Hindlimb muscle (tissue), 1 donor: ENCODE results near the gene TOM1L1. TPM values are rescaled to one million over a fixed set of nuclear protein-coding genes. Genes with fewer than 3 reads are reported as not detected.

Source experiments
- DNase-seq: peaks from one replicate; pipeline ENCODE4 v3.0.0-alpha.2; 2013
- polyA plus RNA-seq: library from polyadenylated mRNA; unstranded; fragments of 120-200 nt; gene quantifications from one replicate; pipeline ENCODE4 v1.2.1, GENCODE V29; 2013; ENCODE audit not compliant: insufficient read length

TOM1L1 gene
- polyA plus RNA-seq, 1 donor: 7.7 TPM

DNA sequence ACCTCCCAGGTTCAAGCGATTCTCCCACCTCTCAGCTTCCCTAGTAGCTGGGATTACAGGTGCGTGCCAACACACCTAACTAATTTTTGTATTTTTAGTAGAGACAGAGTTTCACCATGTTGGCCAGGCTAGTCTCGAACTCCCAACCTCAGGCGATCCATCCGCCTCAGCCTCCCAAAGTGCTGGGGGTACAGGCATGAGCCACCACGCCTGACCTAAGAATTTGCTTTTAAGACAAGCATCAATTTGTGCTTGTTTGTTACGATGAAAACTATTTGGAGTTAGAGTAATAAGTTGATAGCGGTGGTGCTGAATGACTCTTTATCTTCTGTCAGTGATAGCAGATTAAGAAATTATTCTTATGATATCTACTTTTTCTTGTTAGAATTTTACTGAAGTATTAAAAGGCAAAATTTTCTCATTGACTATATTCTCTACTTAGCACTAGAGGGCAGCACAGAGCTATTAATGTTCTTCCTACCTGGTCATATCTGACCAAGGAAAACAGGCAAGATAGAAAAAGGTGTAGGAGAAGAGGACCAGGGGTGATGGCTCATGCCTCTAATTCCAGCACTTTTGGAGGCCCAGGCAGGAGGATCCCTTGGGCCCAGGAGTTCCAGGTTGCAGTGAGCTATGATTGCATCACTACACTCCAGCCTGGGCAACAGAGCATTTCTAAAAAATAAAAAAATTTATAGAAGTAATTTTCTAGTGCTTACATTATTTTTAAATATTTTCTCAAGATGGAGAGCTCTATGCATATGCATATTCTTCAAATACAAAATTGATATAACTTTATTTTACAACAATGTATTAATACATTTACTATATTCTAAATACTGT, 92.4 kb downstream of the TOM1L1 start:
- DNase-seq: peak; percentile 56

GRCh38 chr17:54996441-54996840, 95.8 kb downstream of the TOM1L1 start:
- no peak for DNase-seq

DNA sequence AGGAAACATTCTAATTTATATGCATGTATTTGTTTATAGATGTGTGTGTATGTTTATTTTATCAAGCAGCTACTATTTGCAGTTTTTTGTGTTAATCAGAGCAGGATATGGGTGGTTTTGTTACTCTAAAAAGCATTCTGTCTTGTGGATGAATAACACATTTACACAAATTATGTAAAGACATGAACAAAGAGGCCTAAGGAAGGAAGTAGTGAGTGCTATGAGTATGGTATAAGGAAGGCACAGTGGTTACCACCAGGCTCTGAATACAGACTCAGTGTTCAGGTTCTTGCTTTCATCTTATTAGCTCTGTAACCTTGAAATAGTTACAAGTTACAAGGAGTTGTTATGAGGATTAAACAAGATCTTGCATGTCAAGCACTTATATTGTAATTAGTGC, 101.8 kb downstream of the TOM1L1 start:
- DNase-seq: no peak

DNA sequence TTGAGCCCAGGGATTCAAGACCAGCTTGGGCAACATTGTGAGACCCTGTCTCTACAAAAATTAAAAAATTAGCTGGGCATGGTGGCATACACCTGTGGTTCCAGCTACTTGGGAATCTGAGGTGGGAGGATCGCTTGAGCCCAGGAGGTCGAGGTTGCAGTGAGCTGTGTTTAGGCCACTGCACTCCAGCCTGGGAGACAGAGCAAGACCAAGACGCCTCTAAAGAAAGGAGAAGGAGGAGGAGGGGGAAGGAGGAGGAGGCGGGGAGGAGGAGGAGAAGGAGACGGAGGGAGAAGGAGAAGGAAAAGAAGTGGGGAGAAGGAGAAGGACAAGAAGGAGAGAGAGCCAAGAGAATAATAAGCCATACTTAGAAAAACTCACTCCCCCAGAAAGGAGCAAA, 103.8 kb downstream of the TOM1L1 start:
- DNase-seq: no peak

DNA sequence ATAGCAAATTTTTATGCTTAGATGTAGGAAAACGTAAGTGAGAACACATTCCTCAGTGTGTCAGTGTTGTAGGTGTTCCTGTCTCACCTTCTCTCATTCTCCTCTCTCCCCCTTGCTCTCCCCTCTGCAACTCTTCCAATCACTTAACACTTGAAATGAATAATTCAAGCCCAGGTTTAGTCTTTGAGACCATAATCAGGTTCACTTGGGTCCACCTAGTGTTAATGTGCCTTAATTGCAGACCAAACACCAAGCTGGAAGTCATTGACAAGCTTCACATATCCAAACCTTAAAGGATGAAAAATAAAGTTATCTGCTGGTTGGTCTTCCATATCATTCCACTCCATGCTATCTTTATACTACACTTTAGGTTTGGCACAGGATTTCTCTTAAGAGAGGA, 104.9 kb downstream of the TOM1L1 start:
- DNase-seq: no peak

Other genes starting within 250 kb of the TOM1L1 start
- 42.4 TPM for gene COX11, start 67.8 kb downstream of the TOM1L1 start, polyA plus RNA-seq
- 3.2 TPM for gene STXBP4, start 67.9 kb downstream of the TOM1L1 start, polyA plus RNA-seq